Left cardiac atrium (tissue), 4 donors: ENCODE data around the gene HS1BP3. TPM values are rescaled to one million over a fixed set of nuclear protein-coding genes. Genes with fewer than 3 reads are reported as not detected.

Experiments
- ATAC-seq, 2 donors: fragments of 200-7000 bp; cut with Tn5 transposase; one replicate each; pipeline ENCODE4 v1.9.1; 2020; ENCODE audit warnings: mild to moderate bottlenecking in 2 of 2, moderate library complexity in 2 of 2
- DNase-seq: peaks from one replicate; pipeline ENCODE4 v3.0.0-alpha.2; 2020
- intact Hi-C, 2 donors: fragments of 100-400 bp; cut with DNase I; formaldehyde crosslinking; loops; one replicate each; pipeline versions ENCODE4 v1.14.1 to v1.15.1; 2022 to 2023
- total RNA-seq, 2 donors: library from RNA; stranded (reverse); fragmentation: NEBNext Ultra II Directional; extraction: Animal tissue kit (Norgen Biotek cat#: 25700); gene quantifications; one replicate each; pipeline ENCODE4 v1.2.1, GENCODE V29; 2021
- donor health status: DM: no; HTN: yes; CAD: no.
- donor health status: DM: no; HTN: yes; CAD: no; lungs with severe emphysema.
- donor health status: DM: yes; HTN: yes; CAD: no.
- donor health status: Dilated cardiomyopathy.

The HS1BP3 gene
- total RNA-seq, 2 donors from 2014 or later: 19.8 to 21.4 TPM

- intact Hi-C loops: no loop called here
- DNase-seq: peak; percentile 19
- no peak for ATAC-seq
Observed at GRCh38 chr2:20624156-20624883, 26.6 kb downstream of the HS1BP3 start.

GRCh38 chr2:20623741-20624155 lies 27.1 kb downstream of the HS1BP3 start:
- DNase-seq: peak; percentile 13
- intact Hi-C loops: no loop called here
- no peak for ATAC-seq

GRCh38 chr2:20623241-20623640 lies 27.7 kb downstream of the HS1BP3 start:
- ATAC-seq (no peak), DNase-seq (peak; percentile 9)
- intact Hi-C loops: no loop called here

- ATAC-seq: peak; percentile 6 to 17
- intact Hi-C loops: no loop called here
- peak; percentile 78 for DNase-seq
Observed at GRCh38 chr2:20622731-20623130, 28.2 kb downstream of the HS1BP3 start.

GRCh38 chr2:20622296-20622686 lies 28.6 kb downstream of the HS1BP3 start:
- ATAC-seq (no peak), DNase-seq (peak; percentile 15)
- intact Hi-C loops: no loop called here

- ATAC-seq (no peak), DNase-seq (peak; percentile 18)
- intact Hi-C loops: no loop called here
Observed at GRCh38 chr2:20621366-20622295, 29.3 kb downstream of the HS1BP3 start.

- no peak for ATAC-seq
- peak; percentile 9 for DNase-seq
- intact Hi-C loops: no loop called here
Observed at GRCh38 chr2:20620696-20621365, 30.1 kb downstream of the HS1BP3 start.

- DNase-seq: peak; percentile 18
- no peak for ATAC-seq
- intact Hi-C loops: no loop called here
Observed at GRCh38 chr2:20620271-20620681, 30.6 kb downstream of the HS1BP3 start.

- intact Hi-C loops: loop anchor here in 1 of 2 donors (5.0 to 10.0 kb wide), 2 partner anchors 95 to 172 kb away; partner anchors contain the start of gene RHOB
- ATAC-seq (peak in 1 of 2 donors; percentile 4), DNase-seq (peak; percentile 75)
Observed at GRCh38 chr2:20619624-20620024, 31.3 kb downstream of the HS1BP3 start.

- DNase-seq: no peak
- intact Hi-C loops: loop anchor here in 1 of 2 donors (5.0 to 10.0 kb wide), 2 partner anchors 94 to 172 kb away; partner anchors contain the start of gene RHOB
Observed at GRCh38 chr2:20618886-20619521, 31.9 kb downstream of the HS1BP3 start.

GRCh38 chr2:20618468-20618885 lies 32.4 kb downstream of the HS1BP3 start:
- intact Hi-C loops: loop anchor here in 1 of 2 donors (5.0 to 10.0 kb wide), 2 partner anchors 94 to 171 kb away; partner anchors contain the start of gene RHOB
- ATAC-seq (peak; percentile 14 to 20), DNase-seq (peak; percentile 63)

More at GRCh38 chr2:20618886-20619521, 31.9 kb downstream of the HS1BP3 start:
- ATAC-seq: peak in 1 of 2 donors; percentile 2

GRCh38 chr2:20617892-20618467 lies 32.9 kb downstream of the HS1BP3 start:
- DNase-seq (peak; percentile 99), ATAC-seq (peak; percentile 83 to 90)
- intact Hi-C loops: loop anchor here in 1 of 2 donors (5.0 to 10.0 kb wide), 2 partner anchors 93 to 171 kb away; partner anchors contain the start of gene RHOB

GRCh38 chr2:20617081-20617575 lies 33.8 kb downstream of the HS1BP3 start:
- intact Hi-C loops: loop anchor here in 1 of 2 donors (5.0 to 10.0 kb wide), 2 partner anchors 92 to 170 kb away; partner anchors contain the start of gene RHOB
- peak; percentile 35 to 69 for ATAC-seq
- peak; percentile 86 for DNase-seq

- peak; percentile 18 for DNase-seq
Observed at GRCh38 chr2:20616341-20616871, 34.5 kb downstream of the HS1BP3 start.

GRCh38 chr2:20615466-20616241 lies 35.2 kb downstream of the HS1BP3 start:
- intact Hi-C loops: loop anchor here in 1 of 2 donors (5.0 to 10.0 kb wide), 2 partner anchors 91 to 168 kb away; partner anchors contain the start of gene RHOB
- DNase-seq (peak; percentile 29), ATAC-seq (peak in 1 of 2 donors; percentile 1)

More at GRCh38 chr2:20616341-20616871, 34.5 kb downstream of the HS1BP3 start:
- no peak for ATAC-seq
- intact Hi-C loops: loop anchor here in 1 of 2 donors (5.0 to 10.0 kb wide), 2 partner anchors 92 to 169 kb away; partner anchors contain the start of gene RHOB

GRCh38 chr2:20615068-20615465 lies 35.8 kb downstream of the HS1BP3 start:
- intact Hi-C loops: loop anchor here in 1 of 2 donors (5.0 to 10.0 kb wide), 2 partner anchors 90 to 168 kb away; partner anchors contain the start of gene RHOB
- no peak for ATAC-seq
- DNase-seq: peak; percentile 18
